Right lobe of liver (tissue), 6 donors: ENCODE results near the gene SVBP. TPM values are rescaled to one million over a fixed set of nuclear protein-coding genes. Genes with fewer than 3 reads are reported as not detected.
A peak's percentile ranks its signal among the peaks of the same experiment; 100 is the strongest.
"Not testable (repeated sequence)": the region's sequence is repeated elsewhere in the genome, so short reads cannot be mapped to it uniquely, and the experiment has no call there.

Experiments
- ATAC-seq, 4 donors: fragments of 200-7000 bp; cut with Tn5 transposase; one replicate each; pipeline ENCODE4 v1.9.1; 2020; ENCODE audit warnings: mild to moderate bottlenecking in 4 of 4, moderate library complexity in 4 of 4
- DNase-seq, 3 donors: peaks; one replicate each; pipeline ENCODE4 v3.0.0-alpha.2; 2020
- H3K27ac ChIP-seq, 3 donors: fragments of 200-600 bp; one replicate each; pipeline ENCODE4 v1.8.0; 2022
- H3K27me3 ChIP-seq, 2 donors: fragments of 200-600 bp; one replicate each; pipeline ENCODE4 v1.8.0; 2022
- H3K36me3 ChIP-seq, 4 donors: fragments of 200-600 bp; sonication (generic) in 1 of 4; one replicate each; pipeline versions ENCODE4 v1.5.1 to v1.8.0; 2017 to 2022; ENCODE audit warnings: control low read depth in 1 of 4
- H3K4me1 ChIP-seq, 4 donors: fragments of 200-600 bp; sonication (generic) in 1 of 4; one replicate each; pipeline versions ENCODE4 v1.5.1 to v1.8.0; 2017 to 2022; ENCODE audit warnings: control low read depth in 1 of 4
- H3K4me3 ChIP-seq, 3 donors: fragments of 200-600 bp; one replicate each; pipeline ENCODE4 v1.8.0; 2022
- H3K9me3 ChIP-seq, 4 donors: fragments of 200-600 bp; sonication (generic) in 1 of 4; one replicate each; pipeline versions ENCODE4 v1.5.1 to v1.8.0; 2017 to 2022; ENCODE audit warnings: control low read depth in 1 of 4
- CTCF ChIP-seq, 4 donors: fragments of 200-600 bp in 3 of 4; fragments of 450-650 bp in 1 of 4; IDR thresholded peaks; one replicate each; pipeline versions ENCODE4 v1.5.1 to v1.8.0; 2016 to 2022; ENCODE audit warnings: antibody characterized with exemption in 4 of 4, mild to moderate bottlenecking in 2 of 4
- POLR2A ChIP-seq: fragments of 450-650 bp; IDR thresholded peaks from one replicate; pipeline ENCODE4 v1.6.1; 2017; ENCODE audit warnings: antibody characterized with exemption, mild to moderate bottlenecking
- WGBS: methylation state at CpG from one replicate; pipeline ENCODE4 v1.1.6; 2018; ENCODE audit warnings: low coverage, low lambda C conversion rate; ENCODE audit not compliant: insufficient coverage; ENCODE audit errors: missing lambda C conversion rate; 5-methylcytosine and 5-hydroxymethylcytosine counted together
- intact Hi-C, 2 donors: fragments of 100-400 bp; cut with DNase I; formaldehyde crosslinking; loops; one replicate each; pipeline versions ENCODE4 v1.11.2 to v1.14.1; 2022
- total RNA-seq, 6 experiments: library from RNA; depleted of rRNA in 2 of 6; stranded (reverse); fragments of >200 nt in 2 of 6; fragmentation: NEBNext Ultra II Directional in 3 of 6; extraction: Animal tissue kit (Norgen Biotek cat#: 25700) in 3 of 6; gene quantifications; one replicate each; pipeline versions ENCODE4 v1.1.0 to v1.2.4, GENCODE V29; 2016 to 2023
- donor health status: DM: no; HTN: yes; CAD: no.
- donor health status: DM: no; HTN: no; CAD: no.
- donor health status: DM: no; HTN: no; CAD: no.
- donor health status: DM: no; HTN: yes; CAD: no.
- donor health status: DM: no; HTN: yes; CAD: no.

SVBP gene
- total RNA-seq, 6 experiments from 2014 or later: 6.0 to 12.8 (median 10.6) TPM

- H3K4me3 ChIP-seq: peak overlapping the region; percentile 64 to 72 (median 66)
- peak overlapping the region in 2 of 3 donors; percentile 93 to 94 for H3K27ac ChIP-seq
- TF ChIP-seq CTCF (IDR thresholded peaks at IDR 0.05) (no peak), POLR2A (no peak)
- 26% methylated on average over 7 of the region's 7 CpGs for WGBS
- no peaks in the 10 kb centered on the region for H3K9me3 ChIP-seq
- ATAC-seq (peak in 1 of 4 donors; percentile 1), DNase-seq (no peak)
- peaks cover 0 to 37% (median 16%) of the 10 kb centered on the region in 4 donors for H3K4me1 ChIP-seq
- intact Hi-C loops: no loop called here
- H3K36me3 ChIP-seq: no peaks in the 10 kb centered on the region
- H3K27me3 ChIP-seq: no peaks in the 10 kb centered on the region
Measured at GRCh38 chr1:42815941-42816584, 1.1 kb downstream of the SVBP start.

GRCh38 chr1:42814815-42815214, 2.4 kb downstream of the SVBP start:
- H3K27me3 ChIP-seq, H3K27ac ChIP-seq, H3K4me3 ChIP-seq, DNase-seq, H3K36me3 ChIP-seq, H3K9me3 ChIP-seq, intact Hi-C loops, ATAC-seq: not testable (repeated sequence)
- 100% methylated on average over 2 of the region's 3 CpGs for WGBS
- H3K4me1 ChIP-seq: peaks cover 0 to 25% (median 11%) of the 10 kb centered on the region in 4 donors

GRCh38 chr1:42807056-42807668, 10.0 kb downstream of the SVBP start:
- Histone ChIP-seq H3K4me1 (no peaks in the 10 kb centered on the region), H3K27me3 (no peaks in the 10 kb centered on the region), H3K27ac (no peak overlapping the region), H3K9me3 (no peaks in the 10 kb centered on the region), H3K4me3 (no peak overlapping the region), H3K36me3 (no peaks in the 10 kb centered on the region)
- intact Hi-C loops: no loop called here
- ATAC-seq (no peak), DNase-seq (no peak)
- TF ChIP-seq POLR2A (no peak), CTCF (IDR thresholded peaks at IDR 0.05) (no peak)

- no peaks in the 10 kb centered on the region for H3K4me1 ChIP-seq
- DNase-seq: no peak
- H3K36me3 ChIP-seq: no peaks in the 10 kb centered on the region
- H3K4me3 ChIP-seq: no peak overlapping the region
- ATAC-seq: no peak
- WGBS: 72% methylated on average over 4 of the region's 5 CpGs
- TF ChIP-seq CTCF (IDR thresholded peaks at IDR 0.05) (no peak), POLR2A (no peak)
- no peaks in the 10 kb centered on the region for H3K9me3 ChIP-seq
- no peaks in the 10 kb centered on the region for H3K27me3 ChIP-seq
- no peak overlapping the region for H3K27ac ChIP-seq
- intact Hi-C loops: no loop called here
Measured at GRCh38 chr1:42806593-42806992, 10.6 kb downstream of the SVBP start.

GRCh38 chr1:42806171-42806570, 11.0 kb downstream of the SVBP start:
- H3K9me3 ChIP-seq: no peaks in the 10 kb centered on the region
- H3K4me1 ChIP-seq: no peaks in the 10 kb centered on the region
- H3K36me3 ChIP-seq: no peaks in the 10 kb centered on the region
- H3K4me3 ChIP-seq: no peak overlapping the region
- no peak overlapping the region for H3K27ac ChIP-seq
- H3K27me3 ChIP-seq: no peaks in the 10 kb centered on the region
- DNase-seq (no peak), ATAC-seq (no peak)
- TF ChIP-seq CTCF (IDR thresholded peaks at IDR 0.05) (no peak), POLR2A (no peak)
- intact Hi-C loops: no loop called here
